Sigmoid colon (tissue), 7 donors: Measurements from ENCODE around the gene PAFAH2. TPM values are rescaled to one million over a fixed set of nuclear protein-coding genes. Genes with fewer than 3 reads are reported as not detected.

Experiments used
- DNase-seq: peaks from one replicate; pipeline ENCODE4 v3.0.0-alpha.2; 2019
- H3K27ac ChIP-seq, 4 donors: fragments of 200-600 bp; sonication (generic); one replicate each; pipeline ENCODE4 v1.5.1; 2016 to 2019; ENCODE audit warnings: mild to moderate bottlenecking in 1 of 4
- H3K27me3 ChIP-seq, 3 donors: fragments of 200-600 bp; sonication (generic); one replicate each; pipeline ENCODE4 v1.5.1; 2019; ENCODE audit warnings: mild to moderate bottlenecking in 1 of 3
- H3K36me3 ChIP-seq, 4 donors: fragments of 200-600 bp; sonication (generic); one replicate each; pipeline ENCODE4 v1.5.1; 2016 to 2019
- H3K4me1 ChIP-seq, 4 donors: fragments of 200-600 bp; sonication (generic); one replicate each; pipeline ENCODE4 v1.5.1; 2017 to 2019
- H3K4me3 ChIP-seq, 4 donors: fragments of 200-600 bp; sonication (generic); one replicate each; pipeline ENCODE4 v1.5.1; 2017 to 2019; ENCODE audit warnings: mild to moderate bottlenecking in 2 of 4, moderate library complexity in 1 of 4
- H3K9me3 ChIP-seq, 4 donors: fragments of 200-600 bp in 3 of 4; sonication (generic) in 3 of 4; one replicate each; pipeline versions ENCODE4 v1.5.1 to v1.6.1; 2013 to 2019
- EP300 ChIP-seq, 4 donors: sonication (generic); formaldehyde crosslinking; IDR thresholded peaks; one replicate each; pipeline ENCODE4 v1.6.1; 2017; ENCODE audit warnings: antibody characterized with exemption in 4 of 4
- POLR2A ChIP-seq, 2 donors: fragments of 450-650 bp; IDR thresholded peaks; one replicate each; pipeline ENCODE4 v1.6.1; 2016; ENCODE audit warnings: antibody characterized with exemption in 2 of 2, mild to moderate bottlenecking in 2 of 2, moderate library complexity in 2 of 2
- POLR2AphosphoS5 ChIP-seq, 4 donors: sonication (generic); formaldehyde crosslinking; IDR thresholded peaks; one replicate each; pipeline ENCODE4 v1.6.1; 2017; ENCODE audit warnings: antibody characterized with exemption in 4 of 4
- whole genome bisulfite sequencing, 2 donors: extraction: QIAGEN DNeasy Blood & Tissue Kit; methylation state at CpG; one replicate each; pipeline ENCODE4 v1.1.7; 2013; 5-methylcytosine and 5-hydroxymethylcytosine counted together
- intact Hi-C: fragments of 100-400 bp; cut with DNase I; formaldehyde crosslinking; loops from one replicate; pipeline ENCODE4 v1.15.1; 2023
- polyA plus RNA-seq, 3 donors: library from polyadenylated mRNA; stranded (reverse); fragments of 200-250 nt; gene quantifications; one replicate each; pipeline ENCODE4 v1.2.3, GENCODE V29; 2013
- total RNA-seq, 4 donors: library from RNA; depleted of rRNA; stranded (reverse); fragments of >200 nt; gene quantifications; one replicate each; pipeline ENCODE4 v1.1.0, GENCODE V29; 2016
- TF ChIP-seq, protein P1 (sequence below), 4 experiments: fragments of 450-650 bp in 3 of 4; fragments of 200-600 bp in 1 of 4; IDR thresholded peaks; one replicate each; pipeline ENCODE4 v1.5.1; 2016 to 2019; ENCODE audit warnings: antibody characterized with exemption in 4 of 4, mild to moderate bottlenecking in 3 of 4, moderate library complexity in 2 of 4
- donor health status: healthy with polysubstance abuse.
- donor health status: Bipolar disorder and iron deficiency.
- donor health status: healthy.

The PAFAH2 gene
- total and polyA plus RNA-seq, 7 donors = 6.7 to 36.1 (median 12.2) TPM

DNA sequence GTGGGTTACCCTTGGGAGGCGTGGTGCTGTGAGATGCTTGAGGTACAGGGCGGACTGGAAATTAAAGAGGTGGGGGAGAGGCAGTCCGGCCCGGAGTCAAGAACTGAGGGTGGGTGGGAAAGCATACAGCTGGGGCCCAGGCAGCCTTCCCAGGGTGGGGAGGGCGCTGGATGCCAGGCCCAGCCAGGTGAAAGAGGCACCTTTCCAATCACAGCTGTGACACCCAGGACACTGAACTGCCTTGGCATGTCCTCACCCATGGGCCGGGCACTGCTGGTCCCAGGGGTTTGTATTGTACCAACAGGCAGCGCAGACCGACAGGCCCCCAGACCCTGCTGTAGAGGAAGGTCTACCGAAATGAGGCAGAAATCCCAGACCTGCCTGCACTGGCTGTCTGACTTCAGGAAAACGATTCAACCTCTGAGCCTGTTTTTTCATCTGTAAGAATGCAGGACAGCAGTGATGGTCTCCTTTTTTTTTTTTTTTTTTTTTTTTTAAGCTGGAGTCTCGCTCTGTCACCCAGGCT is 39.0 kb upstream of the PAFAH2 start:
- intact Hi-C loops = loop anchor here (1.0 to 5.0 kb wide), 3 partner anchors 74 to 125 kb away; partner anchors contain the start of gene PDIK1L
- no peak overlapping the region for H3K4me3 ChIP-seq
- H3K27me3 ChIP-seq = peaks cover 0 to 10% (median 0%) of the 10 kb centered on the region in 3 donors
- H3K27ac ChIP-seq = no peak overlapping the region
- WGBS, 2 donors = 77 to 83% methylated on average over 10 of the region's 11 CpGs
- H3K36me3 ChIP-seq = no peaks in the 10 kb centered on the region
- TF ChIP-seq, protein P1, sequence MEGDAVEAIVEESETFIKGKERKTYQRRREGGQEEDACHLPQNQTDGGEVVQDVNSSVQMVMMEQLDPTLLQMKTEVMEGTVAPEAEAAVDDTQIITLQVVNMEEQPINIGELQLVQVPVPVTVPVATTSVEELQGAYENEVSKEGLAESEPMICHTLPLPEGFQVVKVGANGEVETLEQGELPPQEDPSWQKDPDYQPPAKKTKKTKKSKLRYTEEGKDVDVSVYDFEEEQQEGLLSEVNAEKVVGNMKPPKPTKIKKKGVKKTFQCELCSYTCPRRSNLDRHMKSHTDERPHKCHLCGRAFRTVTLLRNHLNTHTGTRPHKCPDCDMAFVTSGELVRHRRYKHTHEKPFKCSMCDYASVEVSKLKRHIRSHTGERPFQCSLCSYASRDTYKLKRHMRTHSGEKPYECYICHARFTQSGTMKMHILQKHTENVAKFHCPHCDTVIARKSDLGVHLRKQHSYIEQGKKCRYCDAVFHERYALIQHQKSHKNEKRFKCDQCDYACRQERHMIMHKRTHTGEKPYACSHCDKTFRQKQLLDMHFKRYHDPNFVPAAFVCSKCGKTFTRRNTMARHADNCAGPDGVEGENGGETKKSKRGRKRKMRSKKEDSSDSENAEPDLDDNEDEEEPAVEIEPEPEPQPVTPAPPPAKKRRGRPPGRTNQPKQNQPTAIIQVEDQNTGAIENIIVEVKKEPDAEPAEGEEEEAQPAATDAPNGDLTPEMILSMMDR (IDR thresholded peaks at IDR 0.05) = no peak
- TF ChIP-seq EP300 (IDR thresholded peaks at IDR 0.05) (no peak), POLR2A (IDR thresholded peaks at IDR 0.05) (no peak), POLR2AphosphoS5 (IDR thresholded peaks at IDR 0.05) (no peak)
- peaks cover 0 to 15% (median 11%) of the 10 kb centered on the region in 4 donors for H3K4me1 ChIP-seq
- no peak for DNase-seq
- H3K9me3 ChIP-seq = no peaks in the 10 kb centered on the region

DNA sequence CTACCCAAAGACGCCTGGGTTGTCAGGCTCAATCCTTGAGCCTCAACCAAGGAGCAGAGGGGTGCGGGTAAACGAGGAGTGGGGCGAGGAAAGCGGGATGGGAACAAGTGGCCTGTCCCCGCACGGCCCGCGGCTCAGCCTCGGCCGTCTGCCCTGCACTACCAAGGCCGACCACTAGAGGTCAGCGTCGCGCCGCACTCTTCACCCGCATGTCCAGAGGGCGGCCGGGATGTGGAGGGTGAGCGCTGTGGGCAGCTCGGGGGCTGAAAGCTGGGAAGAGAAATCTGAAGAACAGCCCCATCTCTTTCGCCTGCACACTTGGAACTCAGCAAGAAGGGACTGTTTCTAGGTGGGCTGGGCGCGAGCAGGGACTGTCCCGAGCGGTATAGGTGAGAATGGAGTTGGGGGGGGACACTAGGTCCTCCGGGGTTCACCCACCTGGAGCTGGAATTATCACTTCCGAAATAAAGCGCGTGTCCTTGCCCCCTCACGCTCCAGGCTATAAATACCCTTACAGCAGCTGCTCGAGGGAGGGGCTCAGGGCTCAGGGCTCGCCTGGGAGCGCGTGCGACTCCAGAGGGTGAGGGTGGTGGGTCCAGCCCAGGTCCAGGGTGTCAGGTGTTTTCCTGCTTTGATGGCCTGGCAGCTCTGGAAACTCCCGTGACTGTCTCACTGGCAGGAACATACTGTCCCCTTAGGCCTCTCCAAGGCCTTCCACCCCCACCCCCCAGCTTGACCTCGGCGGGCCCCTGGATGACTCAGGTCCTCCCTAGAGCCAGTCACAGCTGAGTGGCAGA is 38.3 kb upstream of the PAFAH2 start:
- peak; percentile 86 for DNase-seq
- intact Hi-C loops = loop anchor here (1.0 to 5.0 kb wide), 3 partner anchors 75 to 126 kb away; partner anchors contain the start of gene PDIK1L
- peaks cover 0 to 7% (median 0%) of the 10 kb centered on the region in 3 donors for H3K27me3 ChIP-seq
- TF ChIP-seq, protein P1 (IDR thresholded peaks at IDR 0.05) = peak; percentile 97 to 100 (median 99)
- TF ChIP-seq POLR2AphosphoS5 (IDR thresholded peaks at IDR 0.05) (peak in 1 of 4 donors; percentile 34), POLR2A (IDR thresholded peaks at IDR 0.05) (no peak)
- no peaks in the 10 kb centered on the region for H3K9me3 ChIP-seq
- WGBS, 2 donors = 11 to 13% methylated on average over 39 of the region's 39 CpGs
- peaks cover 0 to 15% (median 11%) of the 10 kb centered on the region in 4 donors for H3K4me1 ChIP-seq
- H3K4me3 ChIP-seq = peak overlapping the region; percentile 58 to 80 (median 75)
- H3K36me3 ChIP-seq = no peaks in the 10 kb centered on the region
- H3K27ac ChIP-seq = peak overlapping the region; percentile 84 to 91 (median 88)

DNA sequence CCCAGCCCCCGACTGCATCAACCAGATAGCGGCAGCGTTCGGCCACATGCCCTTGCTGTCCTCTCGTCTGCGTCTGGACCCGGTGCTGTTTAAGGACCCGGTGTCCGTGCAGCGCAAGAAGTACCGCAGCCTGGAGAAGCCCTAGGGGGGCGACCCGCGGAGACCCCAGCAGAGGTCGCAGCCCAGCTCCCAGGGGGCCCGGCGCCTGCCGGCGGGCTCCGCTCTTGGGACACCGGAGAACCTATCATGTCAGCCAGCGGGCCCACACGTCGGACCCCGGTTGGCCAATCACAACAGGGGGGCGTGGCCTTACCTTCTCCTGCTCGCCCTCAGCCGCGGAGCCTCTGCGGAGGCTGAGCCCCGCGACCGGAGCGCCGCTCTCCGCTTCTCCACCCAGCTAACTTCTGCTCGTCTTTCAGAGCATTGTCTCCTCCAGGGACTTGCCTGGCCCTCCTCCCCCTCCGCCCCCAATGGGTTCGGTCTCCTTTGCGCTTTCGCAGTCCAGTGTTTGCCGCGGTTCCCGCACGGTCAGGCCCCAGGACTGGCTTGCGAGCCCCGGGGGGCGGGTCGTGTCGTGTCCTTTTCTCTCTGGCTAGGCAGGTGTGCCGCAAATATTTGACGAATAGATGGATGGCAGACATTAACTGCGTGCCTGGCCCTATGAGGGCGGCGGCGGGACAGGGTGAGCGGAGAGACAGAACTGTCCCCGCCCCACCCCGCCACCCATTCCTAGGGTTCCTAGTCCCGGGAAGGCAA is 37.5 kb upstream of the PAFAH2 start:
- Histone ChIP-seq H3K27me3 (peaks cover 0 to 7% (median 0%) of the 10 kb centered on the region in 3 donors), H3K36me3 (no peaks in the 10 kb centered on the region), H3K4me3 (peak overlapping the region; percentile 58 to 80 (median 75)), H3K4me1 (peaks cover 0 to 15% (median 11%) of the 10 kb centered on the region in 4 donors), H3K27ac (peak overlapping the region; percentile 84 to 91 (median 88)), H3K9me3 (no peaks in the 10 kb centered on the region)
- peak; percentile 97 for DNase-seq
- 0 to 1% methylated on average over 60 of the region's 60 CpGs for WGBS, 2 donors
- TF ChIP-seq POLR2A (IDR thresholded peaks at IDR 0.05) = peak; percentile 53 to 57
- TF ChIP-seq EP300 (IDR thresholded peaks at IDR 0.05) = no peak
- peak; percentile 80 to 94 (median 86) for TF ChIP-seq POLR2AphosphoS5 (IDR thresholded peaks at IDR 0.05)
- TF ChIP-seq, protein P1 (IDR thresholded peaks at IDR 0.05) = no peak
- intact Hi-C loops = loop anchor here (5.0 kb wide), 1 partner anchor 127 kb away; no protein-coding TSS in a partner anchor

DNA sequence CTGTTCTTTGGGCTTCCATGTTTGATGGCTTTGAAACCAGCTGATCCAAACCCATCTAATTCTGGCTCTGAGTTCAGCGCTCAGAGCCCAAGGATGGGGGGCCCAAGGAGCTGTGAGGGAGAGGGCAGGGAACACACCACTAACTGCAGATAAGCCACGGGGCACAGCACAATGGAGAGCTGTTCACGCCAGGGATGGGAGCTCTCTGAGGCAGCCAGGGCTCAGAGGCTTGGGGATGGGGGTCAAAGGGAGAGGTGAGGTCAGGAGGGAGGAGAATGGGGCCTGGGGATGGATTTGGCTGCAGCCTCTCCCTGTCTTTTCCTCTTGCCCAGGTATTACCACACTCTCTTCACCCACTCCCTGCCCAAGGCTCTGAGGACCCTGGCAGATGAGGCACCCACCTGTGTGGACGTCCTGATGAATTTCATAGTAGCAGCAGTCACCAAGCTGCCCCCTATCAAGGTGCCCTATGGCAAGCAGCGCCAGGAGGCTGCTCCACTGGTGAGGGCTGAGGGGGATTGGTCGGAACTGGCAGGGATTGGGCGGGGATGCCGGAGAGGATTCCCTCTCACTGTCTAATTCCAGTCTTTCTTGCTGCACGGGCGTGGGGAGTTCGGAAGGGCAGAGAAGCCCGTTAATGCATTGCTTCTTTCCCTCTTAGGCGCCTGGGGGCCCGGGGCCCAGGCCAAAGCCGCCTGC is 36.8 kb upstream of the PAFAH2 start:
- Histone ChIP-seq H3K27me3 (peaks cover 0 to 7% (median 0%) of the 10 kb centered on the region in 3 donors), H3K4me3 (peak overlapping the region; percentile 58 to 80 (median 75)), H3K9me3 (no peaks in the 10 kb centered on the region), H3K36me3 (no peaks in the 10 kb centered on the region), H3K4me1 (peaks cover 0 to 15% (median 11%) of the 10 kb centered on the region in 4 donors), H3K27ac (peak overlapping the region; percentile 84 to 91 (median 88))
- intact Hi-C loops = loop anchor here (5.0 kb wide), 1 partner anchor 128 kb away; no protein-coding TSS in a partner anchor
- TF ChIP-seq, protein P1 (IDR thresholded peaks at IDR 0.05) = no peak
- no peak for TF ChIP-seq EP300 (IDR thresholded peaks at IDR 0.05)
- no peak for TF ChIP-seq POLR2AphosphoS5 (IDR thresholded peaks at IDR 0.05)
- no peak for TF ChIP-seq POLR2A (IDR thresholded peaks at IDR 0.05)
- 11 to 20% methylated on average over 15 of the region's 15 CpGs for WGBS, 2 donors
- DNase-seq = no peak
